AG04450 (cell line): Measurements from ENCODE around the gene UBN1. TPM values are rescaled to one million over a fixed set of nuclear protein-coding genes. Genes with fewer than 3 reads are reported as not detected.

ENCODE experiments used
- CTCF ChIA-PET: fragments of 300-600, 350-600 bp; formaldehyde crosslinking; extraction: SDS; loops from one replicate; lab custom pipeline; 2022; ENCODE audit warnings: antibody characterized with exemption, inconsistent platforms; lab: Charles Lee
- POLR2A ChIA-PET: fragments of 350-600 bp; formaldehyde crosslinking; extraction: SDS; loops from one replicate; lab custom pipeline; 2021; ENCODE audit warnings: antibody characterized with exemption, inconsistent platforms; lab: Yijun Ruan, JAX
- DNase-seq: peaks from one replicate; pipeline ENCODE4 v3.0.0-alpha.2; 2011; ENCODE audit warnings: low read depth, low spot score
- H3K27ac ChIP-seq: one replicate; pipeline ENCODE4 v1.5.1; 2012; ENCODE audit warnings: low read depth, low read length, control low read depth
- H3K27me3 ChIP-seq: one replicate; pipeline ENCODE4 v1.6.0; 2012; ENCODE audit warnings: low read length; ENCODE audit not compliant: control insufficient read depth, insufficient read depth
- H3K4me3 ChIP-seq: 2 replicates; pipeline ENCODE4 v1.5.1; 2011; ENCODE audit warnings: mild to moderate bottlenecking, low read depth, low read length, control low read depth
- H3K9me3 ChIP-seq: 2 replicates; pipeline ENCODE4 v1.5.1; 2012; ENCODE audit warnings: low read length; ENCODE audit not compliant: control insufficient read depth, insufficient read depth
- polyA plus RNA-seq: library from polyadenylated mRNA; depleted of rRNA; stranded (reverse); fragments of >200 nt; gene quantifications from 2 replicates; pipeline ENCODE4 v1.2.3, GENCODE V29; 2011
- TF ChIP-seq, protein P1 (sequence below): IDR thresholded peaks from 2 replicates; pipeline ENCODE4 v1.5.1; 2011; ENCODE audit warnings: low read depth, low read length, control low read depth, inconsistent platforms

UBN1 gene
- polyA plus RNA-seq, 1 experiment = 11.2 TPM

DNA sequence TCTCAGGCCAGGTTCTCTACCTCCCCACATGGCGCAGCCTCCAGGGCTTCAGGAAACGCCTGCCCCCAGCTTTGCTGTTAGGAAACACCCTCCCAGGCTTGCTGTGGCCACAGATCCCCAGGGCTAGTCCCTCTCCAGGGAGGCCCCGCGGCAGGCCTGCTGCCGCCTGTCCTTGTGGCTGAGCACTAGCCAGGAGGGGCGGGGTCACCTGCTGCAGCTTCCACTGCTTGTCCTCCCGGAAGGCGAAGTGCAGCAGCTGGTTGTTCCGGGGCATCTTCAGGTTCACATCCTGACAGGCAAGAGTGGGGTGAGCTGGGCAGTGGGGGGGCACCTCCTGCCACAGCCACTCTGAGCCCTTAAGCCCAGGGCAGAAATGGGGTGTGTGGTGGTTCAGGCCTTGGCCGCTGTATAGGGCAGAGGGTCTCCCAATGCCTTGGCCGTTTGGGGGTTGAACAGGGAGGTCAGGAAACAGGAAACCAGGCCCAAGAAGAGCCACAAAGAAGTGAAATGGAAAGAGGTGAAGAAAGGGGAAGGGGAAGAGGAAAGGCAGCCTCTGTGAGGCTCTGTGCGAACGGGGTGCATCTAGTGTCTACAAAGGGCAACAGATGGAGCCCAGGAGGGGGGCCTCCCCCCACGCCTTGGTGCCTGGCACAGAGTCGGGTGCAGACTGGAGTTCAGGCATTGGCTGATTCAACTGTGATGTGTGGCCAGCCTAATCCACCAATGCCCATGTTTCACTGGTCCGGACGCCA is 46.8 kb upstream of the UBN1 start:
- ChIA-PET POLR2A (no interaction called here), CTCF (no interaction called here)
- TF ChIP-seq, protein P1, sequence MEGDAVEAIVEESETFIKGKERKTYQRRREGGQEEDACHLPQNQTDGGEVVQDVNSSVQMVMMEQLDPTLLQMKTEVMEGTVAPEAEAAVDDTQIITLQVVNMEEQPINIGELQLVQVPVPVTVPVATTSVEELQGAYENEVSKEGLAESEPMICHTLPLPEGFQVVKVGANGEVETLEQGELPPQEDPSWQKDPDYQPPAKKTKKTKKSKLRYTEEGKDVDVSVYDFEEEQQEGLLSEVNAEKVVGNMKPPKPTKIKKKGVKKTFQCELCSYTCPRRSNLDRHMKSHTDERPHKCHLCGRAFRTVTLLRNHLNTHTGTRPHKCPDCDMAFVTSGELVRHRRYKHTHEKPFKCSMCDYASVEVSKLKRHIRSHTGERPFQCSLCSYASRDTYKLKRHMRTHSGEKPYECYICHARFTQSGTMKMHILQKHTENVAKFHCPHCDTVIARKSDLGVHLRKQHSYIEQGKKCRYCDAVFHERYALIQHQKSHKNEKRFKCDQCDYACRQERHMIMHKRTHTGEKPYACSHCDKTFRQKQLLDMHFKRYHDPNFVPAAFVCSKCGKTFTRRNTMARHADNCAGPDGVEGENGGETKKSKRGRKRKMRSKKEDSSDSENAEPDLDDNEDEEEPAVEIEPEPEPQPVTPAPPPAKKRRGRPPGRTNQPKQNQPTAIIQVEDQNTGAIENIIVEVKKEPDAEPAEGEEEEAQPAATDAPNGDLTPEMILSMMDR = no peak
- DNase-seq = no peak
- Histone ChIP-seq H3K27me3 (no peaks in the 10 kb centered on the region), H3K9me3 (no peaks in the 10 kb centered on the region; the same call in 1 of the 2 replicates), H3K4me3 (no peak overlapping the region), H3K27ac (no peak overlapping the region)

DNA sequence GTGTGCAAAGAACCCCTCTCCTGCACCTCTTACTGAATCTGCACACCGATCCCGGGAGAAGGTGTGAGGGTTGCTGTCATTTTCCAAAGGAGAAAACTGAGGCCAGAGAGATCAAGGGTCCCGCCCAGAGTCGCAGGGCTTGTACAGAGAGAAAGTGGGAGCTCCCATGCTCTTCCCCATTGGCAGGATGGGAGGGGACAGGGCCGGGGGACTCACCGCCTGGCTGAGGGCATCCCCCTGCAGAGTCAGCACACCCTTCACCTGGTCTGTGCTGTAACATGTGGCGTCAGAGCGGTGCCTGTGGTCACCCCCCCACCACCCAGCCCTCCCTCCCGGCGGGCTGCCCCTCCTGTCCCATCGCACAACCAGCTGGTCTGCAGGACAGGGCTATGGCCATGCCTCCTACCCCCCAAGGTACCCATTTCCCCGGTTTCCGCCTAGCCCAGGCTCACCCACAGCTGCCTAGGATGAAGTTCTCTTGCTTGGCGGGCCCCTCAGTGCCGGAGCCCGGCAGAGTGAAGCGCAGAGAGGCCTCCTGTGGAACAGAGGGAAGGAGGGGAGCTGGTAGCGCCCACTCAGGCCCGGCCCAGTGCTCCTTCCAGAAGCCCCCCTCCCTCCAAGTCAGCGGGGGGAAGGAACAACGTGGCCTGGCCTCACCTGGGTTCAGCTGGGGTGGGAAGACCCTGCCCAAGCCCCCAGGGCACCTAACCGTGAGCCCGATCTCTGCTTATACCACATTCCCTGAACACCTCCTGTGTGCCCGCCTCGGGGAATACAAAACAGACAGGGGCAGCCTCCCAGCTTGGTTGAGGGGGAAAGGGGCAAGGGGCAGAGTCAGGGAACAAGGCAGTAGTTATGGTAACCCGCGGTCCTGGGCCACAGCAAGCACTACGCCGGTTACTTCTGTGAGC is 46.0 kb upstream of the UBN1 start:
- H3K9me3 ChIP-seq = no peaks in the 10 kb centered on the region; the same call in 1 of the 2 replicates
- TF ChIP-seq, protein P1 = no peak
- no peak for DNase-seq
- ChIA-PET POLR2A (no interaction called here), CTCF (no interaction called here)
- H3K27me3 ChIP-seq = no peaks in the 10 kb centered on the region
- H3K4me3 ChIP-seq = peak overlapping the region; percentile 77
- H3K27ac ChIP-seq = no peak overlapping the region

DNA sequence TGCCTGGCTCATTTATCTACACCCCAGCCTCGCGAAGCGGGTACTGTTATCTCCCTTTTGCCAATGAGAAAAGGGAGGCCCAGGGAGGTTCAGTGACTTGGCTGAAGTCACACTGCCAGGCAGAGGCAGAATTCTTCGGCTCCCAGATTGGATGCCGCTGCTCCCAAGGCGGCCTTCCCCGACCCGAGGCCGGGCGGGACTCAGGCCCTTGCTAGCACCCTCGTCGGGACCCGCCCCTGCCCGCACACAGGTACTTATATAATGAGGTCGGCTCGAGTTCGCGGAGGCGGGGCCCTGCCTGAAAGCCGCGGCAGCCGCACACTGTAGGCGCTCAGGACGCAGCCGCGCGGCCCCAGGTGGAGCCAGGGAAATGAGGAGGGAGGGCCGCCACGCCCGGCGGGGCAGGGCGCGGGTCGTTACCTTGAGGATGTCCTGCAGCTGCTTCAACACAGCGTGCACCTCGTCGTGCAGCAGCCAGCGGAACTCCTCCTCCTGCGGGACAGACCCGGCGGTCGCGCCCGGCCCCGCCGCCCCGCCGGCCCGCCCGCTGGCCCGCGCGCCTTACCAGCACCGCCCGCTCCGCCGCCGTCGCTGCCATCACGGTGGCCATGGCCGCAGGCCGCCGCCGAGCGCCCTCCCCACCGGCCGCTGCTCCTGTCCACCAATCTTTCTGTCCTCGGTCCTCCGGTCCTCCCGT is 45.2 kb upstream of the UBN1 start, which contains the start of gene ROGDI:
ROGDI (minus strand) TSS at position 672 of the 697 bp plus-strand sequence; CDS start at position 610, 62 bp downstream.
- no peak within 1 kb of the TSS for H3K27ac ChIP-seq
- ChIA-PET POLR2A (interaction anchor here (0.6 to 1.0 kb wide), 2 partner anchors 115 to 205 kb away, joined by 3 to 5 read pairs; no protein-coding TSS in a partner anchor), CTCF (interaction anchor here (0.6 to 1.0 kb wide), 2 partner anchors 133 to 154 kb away, joined by 4 to 6 read pairs; no protein-coding TSS in a partner anchor)
- H3K9me3 ChIP-seq = no peaks in the 10 kb centered on the region; the same call in 1 of the 2 replicates
- H3K27me3 ChIP-seq = no peaks in the 10 kb centered on the region
- H3K4me3 ChIP-seq = peak within 1 kb of the TSS; percentile 77
- no peak for DNase-seq
- TF ChIP-seq, protein P1 = no peak

DNA sequence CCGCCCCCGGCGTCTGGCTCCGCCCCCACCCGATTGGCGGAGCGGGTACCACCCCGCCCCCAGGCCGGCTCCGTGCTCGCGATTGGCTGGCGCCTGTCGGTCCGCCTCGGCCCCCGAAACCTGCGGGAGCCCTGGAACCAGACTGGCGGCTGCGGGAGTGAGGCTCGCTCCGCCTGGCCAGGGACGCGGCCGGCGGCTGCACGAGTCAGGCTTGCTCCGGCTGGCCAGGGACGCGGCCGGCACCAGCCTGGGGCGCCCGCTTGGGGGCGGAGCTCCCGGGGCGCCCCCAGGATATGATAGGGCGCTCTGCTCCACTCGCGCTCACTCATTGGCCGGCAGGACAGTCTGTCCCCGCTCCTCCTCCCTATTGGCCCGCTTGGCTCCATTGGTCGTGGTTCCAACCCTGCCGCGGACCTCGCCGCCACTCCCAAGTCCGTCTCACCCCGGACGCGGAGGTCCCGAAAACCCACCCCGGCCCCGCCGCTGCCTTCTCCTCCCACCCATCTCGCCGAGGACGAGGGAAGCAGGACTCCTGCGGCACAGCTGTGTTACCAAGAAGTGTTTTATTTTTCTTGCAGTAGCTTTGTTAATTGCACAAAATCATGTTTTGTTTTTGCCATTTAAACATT is 44.5 kb upstream of the UBN1 start:
- H3K27ac ChIP-seq = no peak overlapping the region
- POLR2A ChIA-PET = interaction anchor here (0.5 to 1.0 kb wide), 4 partner anchors 10 to 204 kb away, joined by 3 to 5 read pairs (median 3); no protein-coding TSS in a partner anchor
- H3K27me3 ChIP-seq = no peaks in the 10 kb centered on the region
- TF ChIP-seq, protein P1 = no peak
- CTCF ChIA-PET = interaction anchor here (0.5 to 1.0 kb wide), 4 partner anchors 132 to 154 kb away, joined by 4 to 6 read pairs (median 4); no protein-coding TSS in a partner anchor
- peak overlapping the region; percentile 77 for H3K4me3 ChIP-seq
- peak; percentile 79 for DNase-seq
- H3K9me3 ChIP-seq = no peaks in the 10 kb centered on the region; the same call in 1 of the 2 replicates
